ENCODE data around the gene SIK2. TPM values are rescaled to one million over a fixed set of nuclear protein-coding genes. Genes with fewer than 3 reads are reported as not detected.

The SIK2 gene
- total and polyA plus RNA-seq, 9 of the 15 experiments (the other 6 are each of a cell fraction or from before 2014, with no cell fraction given): 0.74 to 11.6 (median 3.8) TPM

DNA sequence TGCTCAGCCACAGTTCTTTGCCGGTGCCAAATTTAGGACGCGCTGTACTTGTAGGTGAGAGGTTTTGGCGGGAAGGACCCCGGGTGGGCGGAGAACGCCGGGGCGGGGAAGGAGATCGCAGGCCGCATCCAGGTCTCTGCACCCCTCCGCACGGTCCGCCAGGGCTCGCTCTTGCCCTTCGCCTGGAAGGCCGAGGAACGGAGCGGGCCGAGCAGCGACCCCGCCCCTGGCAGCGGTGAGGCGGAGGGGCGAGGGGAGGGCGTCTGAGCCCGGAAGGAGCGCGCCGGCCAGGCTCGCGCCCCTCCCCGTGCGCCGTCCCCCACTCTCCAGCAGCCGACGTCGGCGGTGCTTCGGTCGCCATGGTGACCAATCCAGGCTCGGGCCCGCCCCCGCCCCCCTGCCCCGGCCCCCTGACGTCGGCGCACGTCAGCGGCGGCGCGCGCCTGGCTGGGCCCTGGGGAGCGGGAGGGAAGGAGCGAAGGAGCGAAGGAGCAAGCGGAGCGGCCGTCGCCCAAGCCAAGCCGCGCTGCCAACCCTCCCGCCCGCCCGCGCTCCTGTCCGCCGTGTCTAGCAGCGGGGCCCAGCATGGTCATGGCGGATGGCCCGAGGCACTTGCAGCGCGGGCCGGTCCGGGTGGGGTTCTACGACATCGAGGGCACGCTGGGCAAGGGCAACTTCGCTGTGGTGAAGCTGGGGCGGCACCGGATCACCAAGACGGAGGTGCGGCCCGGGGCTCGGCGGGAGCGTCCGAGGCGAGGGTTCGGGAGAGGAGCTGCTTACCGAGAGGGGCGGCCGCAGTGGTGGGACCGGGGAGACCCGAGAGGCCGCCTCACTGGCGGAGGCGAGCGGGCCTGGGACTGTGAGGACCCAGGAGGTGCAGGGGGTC is at the start of gene SIK2 (continued):
- TF ChIP-seq, protein P1, sequence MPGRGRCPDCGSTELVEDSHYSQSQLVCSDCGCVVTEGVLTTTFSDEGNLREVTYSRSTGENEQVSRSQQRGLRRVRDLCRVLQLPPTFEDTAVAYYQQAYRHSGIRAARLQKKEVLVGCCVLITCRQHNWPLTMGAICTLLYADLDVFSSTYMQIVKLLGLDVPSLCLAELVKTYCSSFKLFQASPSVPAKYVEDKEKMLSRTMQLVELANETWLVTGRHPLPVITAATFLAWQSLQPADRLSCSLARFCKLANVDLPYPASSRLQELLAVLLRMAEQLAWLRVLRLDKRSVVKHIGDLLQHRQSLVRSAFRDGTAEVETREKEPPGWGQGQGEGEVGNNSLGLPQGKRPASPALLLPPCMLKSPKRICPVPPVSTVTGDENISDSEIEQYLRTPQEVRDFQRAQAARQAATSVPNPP (IDR thresholded peaks at IDR 0.05; ENCODE audit: borderline replicate concordance, insufficient read depth, insufficient read length): no peak
- 0 out of 2 replicates have a peak, but pooled peaks have one; percentile 42 for TF ChIP-seq ZNF511 (CRISPR knock-in tag; IDR thresholded peaks at IDR 0.05)
- TF ChIP-seq ZNF592 (IDR thresholded peaks at IDR 0.05): 0 out of 2 replicates have a peak, but pooled peaks have one; percentile 48
- peak; percentile 68 for TF ChIP-seq ETV1 (tag; conservative IDR thresholded peaks at IDR 0.05; ENCODE audit: low read depth)
- TF ChIP-seq TCF15 (CRISPR knock-in tag; IDR thresholded peaks at IDR 0.05): no peak
- TF ChIP-seq ZNF699 (CRISPR knock-in tag; IDR thresholded peaks at IDR 0.05; ENCODE audit: insufficient replicate concordance): no peak
- TF ChIP-seq, protein P2, sequence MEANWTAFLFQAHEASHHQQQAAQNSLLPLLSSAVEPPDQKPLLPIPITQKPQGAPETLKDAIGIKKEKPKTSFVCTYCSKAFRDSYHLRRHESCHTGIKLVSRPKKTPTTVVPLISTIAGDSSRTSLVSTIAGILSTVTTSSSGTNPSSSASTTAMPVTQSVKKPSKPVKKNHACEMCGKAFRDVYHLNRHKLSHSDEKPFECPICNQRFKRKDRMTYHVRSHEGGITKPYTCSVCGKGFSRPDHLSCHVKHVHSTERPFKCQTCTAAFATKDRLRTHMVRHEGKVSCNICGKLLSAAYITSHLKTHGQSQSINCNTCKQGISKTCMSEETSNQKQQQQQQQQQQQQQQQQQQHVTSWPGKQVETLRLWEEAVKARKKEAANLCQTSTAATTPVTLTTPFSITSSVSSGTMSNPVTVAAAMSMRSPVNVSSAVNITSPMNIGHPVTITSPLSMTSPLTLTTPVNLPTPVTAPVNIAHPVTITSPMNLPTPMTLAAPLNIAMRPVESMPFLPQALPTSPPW (CRISPR knock-in tag; IDR thresholded peaks at IDR 0.05): peak; percentile 99
- TF ChIP-seq, protein P3, sequence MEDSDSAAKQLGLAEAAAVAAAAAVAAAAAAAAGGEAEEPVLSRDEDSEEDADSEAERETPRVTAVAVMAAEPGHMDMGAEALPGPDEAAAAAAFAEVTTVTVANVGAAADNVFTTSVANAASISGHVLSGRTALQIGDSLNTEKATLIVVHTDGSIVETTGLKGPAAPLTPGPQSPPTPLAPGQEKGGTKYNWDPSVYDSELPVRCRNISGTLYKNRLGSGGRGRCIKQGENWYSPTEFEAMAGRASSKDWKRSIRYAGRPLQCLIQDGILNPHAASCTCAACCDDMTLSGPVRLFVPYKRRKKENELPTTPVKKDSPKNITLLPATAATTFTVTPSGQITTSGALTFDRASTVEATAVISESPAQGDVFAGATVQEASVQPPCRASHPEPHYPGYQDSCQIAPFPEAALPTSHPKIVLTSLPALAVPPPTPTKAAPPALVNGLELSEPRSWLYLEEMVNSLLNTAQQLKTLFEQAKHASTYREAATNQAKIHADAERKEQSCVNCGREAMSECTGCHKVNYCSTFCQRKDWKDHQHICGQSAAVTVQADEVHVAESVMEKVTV (CRISPR knock-in tag; IDR thresholded peaks at IDR 0.05): peak; percentile 99
- peak; percentile 84 for TF ChIP-seq FOXJ2 (tag; IDR thresholded peaks at IDR 0.05)
- peak; percentile 93 to 97 for TF ChIP-seq E2F6 (IDR thresholded peaks at IDR 0.05; ENCODE audit: borderline replicate concordance in 1 of 2, extremely low read depth in 1 of 2, insufficient read depth in 1 of 2, insufficient read length in 1 of 2, low read depth in 1 of 2, low read length in 1 of 2, poor library complexity in 1 of 2, severe bottlenecking in 1 of 2)
- TF ChIP-seq U2AF1 (optimal IDR thresholded peaks at IDR 0.05; ENCODE audit: low read depth, low read length): no peak
- no peak for TF ChIP-seq DMBX1 (CRISPR knock-in tag; IDR thresholded peaks at IDR 0.05; ENCODE audit: borderline replicate concordance)
- TF ChIP-seq KDM2B (CRISPR knock-in tag; IDR thresholded peaks at IDR 0.05): no peak; the same call in 1 of the 2 replicates
